HG03520 (cell line): ENCODE measurements around the gene EXOC6.

Experiments
- ATAC-seq: cut with Tn5 transposase; IDR thresholded peaks from one replicate; pipeline ENCODE4 v1.9.1; 2021; ENCODE audit warnings: mild to moderate bottlenecking, moderate library complexity; ENCODE audit not compliant: unreplicated experiment

The EXOC6 gene

GRCh38 chr10:92832121-92832520, 16.2 kb upstream of the EXOC6 start:
- ATAC-seq = no peak

- ATAC-seq = no peak
Measured at GRCh38 chr10:92832998-92833650, 15.2 kb upstream of the EXOC6 start.

- ATAC-seq = no peak
Measured at GRCh38 chr10:92834331-92834730, 14.0 kb upstream of the EXOC6 start.

GRCh38 chr10:92834986-92835385, 13.3 kb upstream of the EXOC6 start:
- no peak for ATAC-seq

GRCh38 chr10:92837456-92837855, 10.9 kb upstream of the EXOC6 start:
- ATAC-seq = no peak

GRCh38 chr10:92839191-92840085, 8.9 kb upstream of the EXOC6 start:
- no peak for ATAC-seq

GRCh38 chr10:92844746-92845145, 3.6 kb upstream of the EXOC6 start:
- no peak for ATAC-seq

GRCh38 chr10:92845921-92846320, 2.4 kb upstream of the EXOC6 start:
- no peak for ATAC-seq

- ATAC-seq = no peak
Measured at GRCh38 chr10:92846344-92846743, 2.0 kb upstream of the EXOC6 start.

GRCh38 chr10:92846854-92847201, 1.5 kb upstream of the EXOC6 start:
- no peak for ATAC-seq

- no peak for ATAC-seq
Measured at GRCh38 chr10:92847202-92847864, 987 bp upstream of the EXOC6 start.

- ATAC-seq = no peak
Measured at GRCh38 chr10:92848037-92848440, 281 bp upstream of the EXOC6 start.

- peak; percentile 31 for ATAC-seq
Measured at GRCh38 chr10:92849234-92849525, 860 bp downstream of the EXOC6 start.

GRCh38 chr10:92849576-92850090, 1.3 kb downstream of the EXOC6 start:
- ATAC-seq = no peak

GRCh38 chr10:92850185-92850584, 1.9 kb downstream of the EXOC6 start:
- no peak for ATAC-seq

GRCh38 chr10:92851003-92851402, 2.7 kb downstream of the EXOC6 start:
- no peak for ATAC-seq

- ATAC-seq = no peak
Measured at GRCh38 chr10:92855560-92855959, 7.2 kb downstream of the EXOC6 start.

GRCh38 chr10:92857904-92858514, 9.7 kb downstream of the EXOC6 start:
- no peak for ATAC-seq

- ATAC-seq = no peak
Measured at GRCh38 chr10:92867235-92867634, 18.9 kb downstream of the EXOC6 start.

- no peak for ATAC-seq
Measured at GRCh38 chr10:92868036-92868435, 19.7 kb downstream of the EXOC6 start.

- no peak for ATAC-seq
Measured at GRCh38 chr10:92868557-92868956, 20.2 kb downstream of the EXOC6 start.
